Measurements from ENCODE around the gene E2F1.
"Not testable (repeated sequence)": the region's sequence is repeated elsewhere in the genome, so short reads cannot be mapped to it uniquely, and the experiment has no call there.

E2F1 gene

DNA sequence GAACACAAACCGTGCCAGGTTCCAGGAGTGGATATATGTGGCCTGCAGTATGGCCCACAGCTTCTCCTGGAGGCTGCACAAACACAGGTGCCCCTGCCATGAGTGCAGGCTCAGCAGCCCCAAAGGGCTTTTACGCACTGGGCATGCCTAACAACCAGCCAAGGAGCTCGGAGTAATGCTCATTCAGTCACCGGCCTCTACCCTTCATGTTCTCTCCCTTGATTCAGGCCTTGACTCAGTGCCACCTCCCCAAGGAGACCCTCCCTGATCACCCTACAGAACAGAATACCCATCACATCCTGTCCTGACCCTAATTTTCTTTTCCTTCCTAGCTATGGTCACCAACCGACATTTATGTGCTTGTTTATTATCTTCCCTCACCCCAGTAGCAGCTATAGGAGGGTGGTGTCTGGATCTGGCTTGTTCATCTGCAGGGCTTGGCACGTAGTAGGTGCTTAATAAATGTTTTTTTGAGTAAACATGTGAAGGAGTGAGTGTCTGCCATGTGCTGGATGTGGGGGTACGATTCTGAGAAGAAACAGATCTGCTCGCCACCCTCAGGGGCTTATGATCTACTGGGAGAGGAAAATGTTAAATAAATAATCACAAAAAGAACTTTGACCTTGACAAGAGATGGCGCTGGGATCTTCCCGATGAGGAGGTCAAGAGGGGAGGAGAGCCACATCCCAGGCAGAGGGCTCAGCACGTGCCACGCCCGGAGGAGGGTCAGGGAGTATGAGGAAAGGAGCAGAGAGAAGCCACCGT, 24.7 kb upstream of the E2F1 start:
- no peak for DNase-seq

DNA sequence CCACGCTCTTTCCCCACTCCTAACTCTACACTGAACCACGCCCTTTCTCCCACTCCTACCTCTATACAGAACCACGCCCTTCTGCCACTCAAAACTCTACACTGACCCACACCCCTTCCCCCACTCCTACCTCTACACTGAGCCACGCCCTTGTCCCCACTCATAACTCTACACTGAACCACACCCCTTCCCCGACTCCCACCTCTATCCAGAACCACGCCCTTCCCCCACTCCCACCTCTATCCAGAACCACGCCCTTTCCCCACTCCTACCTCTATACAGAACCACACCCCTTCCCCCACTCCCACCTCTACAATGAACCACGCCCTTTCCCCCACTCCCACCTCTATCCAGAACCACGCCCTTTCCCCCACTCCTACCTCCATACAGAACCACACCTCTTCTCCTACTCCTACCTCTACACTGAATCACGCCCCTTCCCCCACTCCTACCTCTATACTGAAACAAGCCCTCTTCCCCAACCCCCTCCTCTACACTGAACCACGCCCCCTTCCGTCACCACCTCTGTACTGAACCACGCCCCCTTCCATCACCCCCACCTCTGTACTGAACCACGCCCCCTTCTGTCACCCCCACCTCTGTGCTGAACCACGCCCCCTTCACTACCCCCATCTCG, 23.8 kb upstream of the E2F1 start:
- DNase-seq: no peak

DNA sequence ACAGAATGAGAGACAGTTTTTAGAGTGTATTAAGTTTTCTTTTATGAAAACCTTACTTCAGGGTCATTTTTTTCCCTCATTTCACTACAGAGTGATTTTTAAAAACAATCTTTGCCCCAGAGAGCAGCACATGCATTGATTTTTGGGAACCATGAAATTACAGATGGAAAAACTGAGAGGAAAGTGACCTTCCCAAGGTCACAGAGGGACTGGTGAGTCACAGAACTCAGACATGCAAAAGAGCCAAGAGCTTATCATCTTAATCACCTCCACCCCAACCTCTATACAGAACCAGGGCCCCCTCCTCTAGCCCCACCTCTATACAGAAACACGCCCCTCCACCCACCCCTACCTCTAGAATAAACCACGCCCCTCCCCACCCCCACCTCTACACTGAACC, 23.2 kb upstream of the E2F1 start:
- DNase-seq: no peak

DNA sequence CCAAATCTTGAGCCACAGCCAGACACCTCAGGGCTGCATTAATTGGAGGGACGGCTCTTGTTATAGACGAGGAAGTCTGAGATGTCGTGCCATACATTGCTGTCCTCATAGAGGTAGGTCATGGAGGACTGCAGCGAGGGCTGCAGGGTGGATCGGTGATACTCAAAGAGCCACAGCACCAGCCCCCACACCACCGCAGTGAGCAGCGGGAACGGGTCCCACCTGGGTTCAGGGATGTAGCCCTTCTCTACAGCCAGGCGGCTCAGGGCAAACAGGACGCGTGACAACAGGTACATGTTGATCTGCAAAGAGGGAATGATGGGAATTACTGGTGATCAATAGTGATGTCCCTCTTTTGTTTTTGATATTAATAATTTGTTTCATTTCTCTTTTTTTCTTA, 21.5 kb upstream of the E2F1 start:
- DNase-seq: no peak

DNA sequence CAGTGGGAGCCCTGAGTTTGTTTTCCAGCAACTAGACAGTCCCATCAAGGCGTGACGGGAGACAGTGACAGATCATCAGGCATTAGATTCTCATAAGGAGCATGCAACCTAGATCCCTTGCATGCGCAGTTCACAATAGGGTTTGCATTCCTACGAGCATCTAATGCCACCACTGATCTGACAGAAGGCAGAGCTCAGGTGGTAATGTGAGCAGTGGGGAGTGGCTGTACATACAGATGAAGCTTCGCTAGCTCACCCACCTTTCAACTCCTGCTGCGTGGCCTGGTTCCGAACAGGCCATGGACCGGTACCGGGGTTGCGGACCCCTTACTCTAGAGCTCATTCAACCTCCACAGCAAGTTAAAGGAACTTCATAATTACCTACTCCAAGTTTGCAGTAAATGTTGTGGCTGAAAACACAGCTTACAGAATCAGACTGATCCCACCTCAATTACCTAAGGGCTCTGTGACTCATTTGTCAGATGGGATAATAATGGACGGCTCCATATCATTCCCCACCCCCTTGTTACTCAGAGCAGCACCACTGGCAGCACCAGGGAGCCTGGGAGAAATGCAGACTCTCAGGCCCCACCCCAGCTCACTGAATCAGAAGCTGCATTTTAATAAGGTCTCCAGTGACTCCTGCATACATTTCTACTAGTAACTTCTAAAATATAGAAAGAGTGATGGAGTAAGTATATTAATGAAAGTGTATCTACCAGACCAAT, 18.2 kb upstream of the E2F1 start:
- no peak for DNase-seq

DNA sequence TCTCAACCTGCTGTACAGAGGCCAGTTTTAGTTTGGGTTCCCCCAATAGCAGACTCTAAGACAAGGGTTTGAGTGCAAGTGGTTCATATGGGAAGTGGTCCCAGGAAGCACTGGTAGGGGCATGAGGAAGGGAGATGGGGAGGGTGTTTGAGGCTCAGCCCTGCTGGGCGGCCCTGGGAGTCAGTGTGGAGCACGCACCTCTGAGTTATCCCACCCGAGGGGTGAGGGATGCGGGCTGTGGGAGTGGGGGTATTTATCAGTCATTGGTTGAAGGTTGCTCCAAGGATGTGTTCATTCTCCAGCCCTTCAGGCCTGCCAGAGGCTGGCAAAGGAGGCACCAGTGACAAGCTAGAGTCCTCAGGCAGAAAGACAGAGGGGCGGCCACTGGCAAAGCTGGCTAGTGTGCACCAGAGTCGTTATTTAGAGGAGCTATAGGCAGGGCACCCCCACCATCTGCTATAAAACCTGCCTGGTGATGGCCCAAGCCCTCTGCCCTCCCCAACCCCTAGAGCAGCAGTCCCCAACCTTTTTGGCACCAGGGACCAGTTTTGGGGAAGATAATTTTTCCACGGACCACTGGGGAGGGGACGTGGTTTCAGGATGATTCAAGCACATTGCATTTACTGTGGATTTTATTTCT, 17.4 kb upstream of the E2F1 start:
- DNase-seq: no peak

DNA sequence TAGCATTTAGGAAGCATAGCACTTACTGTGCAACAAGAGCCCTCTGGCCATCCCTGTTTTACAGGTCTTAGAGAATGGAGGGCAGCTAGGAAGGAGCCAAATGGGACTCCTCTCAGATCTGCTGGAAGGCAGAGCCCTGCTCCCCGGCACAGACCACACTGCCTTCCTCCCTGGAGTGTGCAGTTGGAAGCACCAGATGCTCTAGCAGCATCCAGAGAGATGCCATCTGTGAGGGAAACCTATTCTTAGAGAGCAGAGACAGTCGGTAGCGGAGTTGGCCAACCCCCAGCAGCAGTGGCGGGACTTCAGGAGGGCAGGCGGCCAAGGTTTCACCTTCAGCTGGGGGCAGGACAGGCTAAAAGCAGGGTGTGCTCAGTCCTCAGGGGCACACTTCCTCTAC, 16.7 kb upstream of the E2F1 start:
- no peak for DNase-seq

DNA sequence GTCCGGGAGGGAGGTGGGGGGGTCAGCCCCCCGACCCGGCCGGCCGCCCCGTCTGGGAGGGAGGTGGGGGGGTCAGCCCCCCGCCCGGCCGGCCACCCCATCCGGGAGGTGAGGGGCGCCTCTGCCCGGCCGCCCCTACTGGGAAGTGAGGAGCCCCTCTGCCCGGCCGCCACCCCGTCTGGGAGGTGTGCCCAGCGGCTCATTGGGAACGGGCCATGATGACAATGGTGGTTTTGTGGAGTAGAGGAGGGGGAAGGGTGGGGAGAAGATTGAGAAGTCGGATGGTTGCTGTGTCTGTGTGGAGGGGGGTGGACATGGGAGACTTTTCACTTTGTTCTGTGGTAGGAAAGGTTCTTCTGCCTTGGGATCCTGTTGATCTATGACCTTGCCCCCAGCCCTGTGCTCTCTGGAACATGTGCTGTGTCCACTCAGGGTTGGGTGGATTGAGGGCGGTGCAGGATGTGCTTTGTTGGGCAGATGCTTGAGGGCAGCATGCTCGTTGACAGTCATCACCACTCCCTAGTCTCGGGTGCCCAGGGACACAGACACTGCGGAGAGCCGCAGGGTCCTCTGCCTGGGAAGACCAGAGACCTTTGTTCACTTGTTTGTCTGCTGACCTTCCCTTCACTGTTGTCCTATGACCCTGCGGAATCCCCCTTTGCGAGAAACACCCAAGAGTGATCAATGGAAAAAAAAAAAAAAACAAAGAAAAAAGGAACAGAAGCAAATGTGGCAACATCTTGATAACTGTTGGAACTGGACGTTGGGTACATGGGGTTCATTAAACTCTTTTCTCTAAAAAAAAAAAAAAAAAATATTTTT, 15.7 kb upstream of the E2F1 start:
- DNase-seq: no peak

DNA sequence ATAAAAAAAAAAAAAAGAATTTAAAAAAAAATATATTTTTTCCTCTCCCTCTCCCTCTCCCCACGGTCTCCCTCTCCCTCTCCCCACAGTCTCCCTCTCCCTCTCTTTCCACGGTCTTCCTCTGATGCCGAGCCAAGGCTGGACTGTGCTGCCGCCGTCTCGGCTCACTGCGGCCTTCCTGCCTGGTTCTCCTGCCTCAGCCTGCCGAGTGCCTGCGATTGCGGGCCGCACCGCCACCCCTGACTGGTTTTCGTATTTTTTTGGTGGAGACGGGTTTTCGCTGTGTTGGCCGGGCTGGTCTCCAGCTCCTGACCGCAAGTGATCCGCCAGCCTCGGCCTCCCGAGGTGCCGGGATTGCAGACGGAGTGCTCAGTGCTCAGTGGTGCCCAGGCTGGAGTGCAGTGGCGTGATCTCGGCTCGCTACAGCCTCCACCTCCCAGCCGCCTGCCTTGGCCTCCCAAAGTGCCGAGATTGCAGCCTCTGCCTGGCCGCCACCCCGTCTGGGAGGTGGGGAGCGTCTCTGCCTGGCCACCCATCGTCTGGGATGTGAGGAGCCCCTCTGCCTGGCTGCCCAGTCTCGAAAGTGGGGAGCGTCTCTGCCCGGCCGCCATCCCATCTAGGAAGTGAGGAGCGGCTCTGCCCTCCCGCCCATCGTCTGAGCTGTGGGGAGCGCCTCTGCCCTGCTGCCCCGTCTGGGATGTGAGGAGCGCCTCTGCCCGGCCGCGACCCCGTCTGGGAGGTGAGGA, 14.7 kb upstream of the E2F1 start:
- not testable (repeated sequence) for DNase-seq

DNA sequence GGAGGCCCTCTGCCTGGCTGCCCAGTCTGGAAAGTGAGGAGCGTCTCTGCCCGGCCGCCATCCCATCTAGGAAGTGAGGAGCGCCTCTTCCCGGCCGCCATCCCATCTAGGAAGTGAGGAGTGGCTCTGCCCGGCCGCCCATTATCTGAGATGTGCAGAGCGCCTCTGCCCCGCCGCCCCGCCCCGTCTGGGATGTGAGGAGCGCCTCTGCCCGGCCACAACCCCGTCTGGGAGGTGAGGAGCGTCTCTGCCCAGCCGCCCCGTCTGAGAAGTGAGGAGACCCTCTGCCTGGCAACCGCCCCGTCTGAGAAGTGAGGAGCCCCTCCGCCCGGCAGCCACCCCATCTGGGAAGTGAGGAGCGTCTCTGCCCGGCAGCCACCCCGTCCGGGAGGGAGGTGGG, 12.8 kb upstream of the E2F1 start:
- not testable (repeated sequence) for DNase-seq

DNA sequence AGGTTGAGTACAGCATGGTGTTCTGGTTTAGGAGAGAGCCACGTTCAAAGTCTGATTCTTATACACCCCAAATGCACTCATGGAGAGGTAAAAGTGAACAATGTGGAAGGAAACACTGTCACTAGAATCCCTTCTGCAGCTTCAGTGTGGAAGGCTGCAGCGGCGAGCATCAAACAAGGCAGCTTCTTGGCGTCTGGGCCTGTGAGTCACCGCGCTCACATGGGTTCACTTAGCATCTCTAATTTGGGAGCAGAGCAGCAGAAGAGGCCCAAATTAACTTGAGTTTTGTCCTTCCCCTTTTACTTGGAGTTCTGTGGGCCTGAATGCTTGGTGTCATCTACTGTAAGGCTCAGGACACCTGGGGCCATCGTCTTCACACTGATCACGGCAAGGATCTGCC, 10.9 kb upstream of the E2F1 start:
- DNase-seq: no peak

DNA sequence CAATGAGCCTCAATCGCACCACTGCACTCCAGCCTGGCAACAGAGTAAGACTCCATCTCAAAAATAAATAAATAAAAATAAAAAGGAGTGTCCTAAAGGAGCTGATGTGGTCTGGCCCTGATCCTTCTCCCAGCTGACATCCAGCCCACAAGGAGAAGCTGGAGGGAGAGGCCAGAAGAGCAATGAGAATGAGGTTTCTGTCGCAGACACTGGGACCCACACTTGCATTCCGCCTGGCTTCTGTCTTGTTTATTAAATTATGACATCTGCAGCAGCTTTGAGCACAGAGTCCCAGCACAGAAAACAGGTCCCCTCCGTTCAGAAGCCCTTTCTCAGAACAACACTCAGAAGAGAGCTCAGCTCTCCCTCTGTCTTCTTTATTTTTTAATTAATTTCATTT, 10.3 kb upstream of the E2F1 start:
- DNase-seq: no peak

DNA sequence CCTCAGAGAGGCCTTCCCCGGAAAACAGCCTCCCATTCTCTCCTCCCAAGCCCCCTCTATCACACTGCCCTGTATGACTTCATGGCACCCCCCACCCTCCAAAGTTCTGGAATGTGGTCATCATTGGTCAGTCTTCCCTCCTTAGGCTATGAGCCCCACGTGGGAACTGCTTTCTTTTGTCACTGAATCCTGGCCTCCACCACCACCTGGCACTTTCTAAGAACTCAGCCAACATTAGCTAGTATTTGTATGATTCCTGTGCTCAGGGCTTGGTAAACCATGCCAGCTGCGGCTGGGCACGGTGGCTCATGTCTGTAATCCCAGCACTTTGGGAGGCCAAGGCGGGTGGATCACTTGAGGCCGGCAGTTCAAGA, 8.4 kb upstream of the E2F1 start:
- no peak for DNase-seq

DNA sequence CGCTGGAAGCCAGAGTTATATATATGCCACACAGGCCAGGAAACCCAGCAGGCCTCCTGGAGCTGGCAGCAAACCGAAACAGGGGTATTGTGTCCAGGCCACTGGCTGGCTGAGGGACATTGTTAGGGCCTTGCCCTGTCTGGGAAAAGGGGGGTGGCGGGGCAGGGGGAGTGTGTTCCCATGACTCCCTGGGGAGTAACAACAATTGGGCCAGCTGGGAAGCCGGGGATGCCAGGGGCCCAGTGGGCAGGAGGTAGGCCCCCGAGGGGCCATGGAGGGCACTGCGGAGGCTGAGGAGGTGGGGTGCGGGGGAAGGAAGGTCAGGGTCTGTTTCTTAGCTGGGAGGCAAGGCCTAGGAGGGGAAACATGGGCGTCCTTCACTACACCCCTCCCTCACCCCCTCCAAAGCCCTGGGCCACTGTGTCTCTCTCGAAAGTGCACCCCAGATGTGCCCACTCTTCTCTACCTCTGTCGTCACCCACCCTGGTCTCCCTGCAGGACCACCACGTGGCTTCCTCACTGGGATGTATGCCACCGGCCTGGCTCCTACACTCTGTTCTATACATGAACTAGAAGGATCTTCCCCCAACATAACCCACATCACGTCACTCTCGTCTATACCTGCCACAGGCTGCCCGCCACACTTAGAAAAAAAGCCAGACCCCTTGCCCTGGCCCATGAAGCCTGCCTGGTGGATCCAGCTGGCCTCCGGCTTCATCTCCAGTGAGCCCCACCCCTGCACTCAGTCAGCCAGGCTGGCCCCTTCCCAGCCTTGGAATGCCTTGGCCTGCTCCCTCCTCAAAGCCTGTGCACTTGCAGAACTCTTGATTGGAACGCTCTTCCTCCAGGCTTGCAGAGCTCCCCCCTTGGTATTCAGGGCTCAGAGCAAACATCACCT, 7.8 kb upstream of the E2F1 start:
- no peak for DNase-seq

DNA sequence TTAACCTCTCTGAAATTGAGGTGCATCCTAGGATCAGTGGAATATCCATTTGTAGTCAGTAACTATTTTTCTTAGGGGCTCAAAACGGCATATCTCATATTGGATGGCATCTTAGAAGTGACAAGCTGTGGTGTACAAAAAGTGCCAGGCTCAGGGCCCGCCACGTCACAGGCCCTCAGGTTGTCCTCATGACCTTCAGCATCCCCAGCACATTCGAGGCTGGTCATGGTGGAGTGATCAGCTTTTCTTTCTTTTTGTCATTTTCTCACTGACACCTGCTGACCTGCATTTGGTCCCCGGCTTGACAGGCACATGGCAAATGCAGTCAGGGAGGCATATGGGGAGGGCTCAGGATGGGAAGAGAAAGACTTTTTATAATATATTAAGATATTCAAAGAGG, 7.1 kb upstream of the E2F1 start:
- no peak for DNase-seq

DNA sequence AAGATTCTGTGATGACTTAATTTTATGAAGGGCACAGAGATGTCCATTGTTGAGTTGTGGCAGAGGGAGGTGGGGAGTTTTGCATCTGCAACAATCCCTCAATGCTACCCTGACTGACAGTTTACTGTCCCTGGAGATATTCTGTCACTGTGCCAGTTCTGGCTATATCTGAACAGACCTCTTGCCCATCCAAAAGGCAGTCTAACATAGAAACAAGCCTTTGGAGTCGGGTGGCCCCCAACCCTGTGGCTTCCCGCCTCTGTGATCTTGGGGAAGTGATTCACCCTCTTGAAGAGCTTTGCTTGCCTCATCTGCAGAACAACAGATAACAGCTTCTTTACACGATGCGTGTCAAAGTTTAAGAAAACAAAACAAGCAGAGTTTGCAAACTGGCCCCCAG, 3.8 kb upstream of the E2F1 start:
- peak; percentile 63 for DNase-seq

DNA sequence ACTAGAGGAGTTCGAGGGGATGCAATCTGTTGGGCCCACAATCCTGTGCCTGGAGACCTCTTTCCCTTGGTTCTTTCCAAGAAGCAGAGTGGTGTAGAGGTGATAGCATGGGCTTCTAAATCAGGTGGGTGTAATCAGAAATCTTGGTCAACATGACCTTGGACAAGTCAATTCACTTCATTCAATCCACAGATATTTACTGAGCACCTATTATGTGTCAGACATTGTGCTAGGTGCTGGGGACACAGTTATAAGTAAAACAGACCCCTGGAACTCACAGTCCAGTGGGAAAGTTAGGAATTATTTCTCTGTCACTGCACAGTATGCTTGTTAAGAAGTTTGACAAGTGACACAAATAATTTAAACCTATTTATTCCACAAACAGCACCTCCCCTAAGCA, 3.3 kb upstream of the E2F1 start:
- no peak for DNase-seq

DNA sequence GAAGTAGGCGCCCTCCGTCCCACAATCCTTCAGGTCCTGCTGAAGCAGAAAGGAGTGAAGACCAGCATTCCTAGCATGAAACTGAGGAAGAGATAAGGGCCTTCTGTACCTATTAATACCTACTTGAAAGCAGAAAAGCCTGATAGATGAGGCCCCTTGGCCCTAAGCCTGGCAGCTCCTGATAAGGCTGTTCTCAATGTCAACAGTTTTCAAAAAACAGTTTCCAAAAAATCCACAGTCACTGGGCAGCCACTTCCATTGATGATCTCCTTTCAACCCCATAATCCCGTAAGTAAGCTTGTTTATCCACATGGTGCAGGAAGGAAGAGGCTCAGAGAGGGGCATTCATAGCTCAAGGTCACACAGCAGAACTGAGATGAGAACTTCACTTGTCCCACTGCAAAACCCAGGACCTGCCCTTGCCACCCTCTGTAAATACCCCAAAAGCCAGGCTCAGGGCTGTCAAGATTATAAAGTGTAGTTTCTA, 2.8 kb upstream of the E2F1 start:
- DNase-seq: no peak

DNA sequence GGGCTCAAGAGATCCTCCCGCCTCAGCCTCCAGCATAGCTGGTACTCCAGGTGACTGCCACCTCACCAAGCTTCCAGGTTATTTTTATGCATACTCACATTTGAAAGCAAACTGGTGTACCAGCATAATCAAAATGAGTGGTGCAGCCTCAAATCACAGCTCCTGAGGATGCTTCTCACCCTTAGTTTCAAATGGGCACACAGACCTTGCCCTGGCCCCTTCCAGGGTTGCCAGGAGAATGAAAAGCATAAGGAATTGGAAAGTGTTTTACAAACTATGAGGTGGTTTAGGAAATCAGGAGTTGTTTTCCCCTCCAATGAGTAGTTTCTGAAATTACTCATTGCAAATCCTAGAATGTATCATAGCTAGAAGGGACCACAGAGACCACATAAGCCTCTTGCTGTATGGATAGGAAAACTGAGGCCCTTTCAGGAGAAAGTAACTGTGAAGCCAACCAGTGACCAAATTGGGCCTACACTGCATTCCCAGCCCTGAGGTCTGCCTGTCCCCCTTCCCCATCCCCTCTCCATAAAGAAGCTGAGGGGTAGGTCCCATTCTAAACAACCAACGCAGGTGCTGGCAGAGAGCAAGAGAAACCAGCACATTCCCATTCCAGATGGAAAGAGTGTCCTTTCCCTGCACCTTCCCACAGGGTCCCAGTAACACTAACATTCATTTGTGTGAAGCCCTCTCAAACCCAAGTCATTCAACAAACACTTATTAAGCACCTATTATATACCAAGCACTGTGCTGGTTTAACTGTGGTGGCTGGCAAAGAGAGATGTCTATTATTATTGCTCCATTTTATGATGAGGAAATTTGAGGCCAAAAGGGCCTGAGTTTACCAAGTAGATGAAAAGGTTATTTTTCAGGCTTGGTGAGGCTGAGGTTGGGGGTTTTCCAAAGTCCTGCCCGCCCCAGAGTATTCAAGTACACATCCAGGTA, 2.1 kb upstream of the E2F1 start:
- DNase-seq: no peak

All from activated CD8-positive, alpha-beta memory T cell treated with anti-CD3 and anti-CD28 coated beads, Interleukin-2, amount 50 U/mL, for 4 hours (primary cell).